Measurements from ENCODE around the gene WDR4. TPM values are rescaled to one million over a fixed set of nuclear protein-coding genes. Genes with fewer than 3 reads are reported as not detected.

WDR4 gene
- total and polyA plus RNA-seq, 9 of the 15 experiments (the other 6 are each of a cell fraction or from before 2014, with no cell fraction given): 5.4 to 95.4 (median 32.1) TPM

DNA sequence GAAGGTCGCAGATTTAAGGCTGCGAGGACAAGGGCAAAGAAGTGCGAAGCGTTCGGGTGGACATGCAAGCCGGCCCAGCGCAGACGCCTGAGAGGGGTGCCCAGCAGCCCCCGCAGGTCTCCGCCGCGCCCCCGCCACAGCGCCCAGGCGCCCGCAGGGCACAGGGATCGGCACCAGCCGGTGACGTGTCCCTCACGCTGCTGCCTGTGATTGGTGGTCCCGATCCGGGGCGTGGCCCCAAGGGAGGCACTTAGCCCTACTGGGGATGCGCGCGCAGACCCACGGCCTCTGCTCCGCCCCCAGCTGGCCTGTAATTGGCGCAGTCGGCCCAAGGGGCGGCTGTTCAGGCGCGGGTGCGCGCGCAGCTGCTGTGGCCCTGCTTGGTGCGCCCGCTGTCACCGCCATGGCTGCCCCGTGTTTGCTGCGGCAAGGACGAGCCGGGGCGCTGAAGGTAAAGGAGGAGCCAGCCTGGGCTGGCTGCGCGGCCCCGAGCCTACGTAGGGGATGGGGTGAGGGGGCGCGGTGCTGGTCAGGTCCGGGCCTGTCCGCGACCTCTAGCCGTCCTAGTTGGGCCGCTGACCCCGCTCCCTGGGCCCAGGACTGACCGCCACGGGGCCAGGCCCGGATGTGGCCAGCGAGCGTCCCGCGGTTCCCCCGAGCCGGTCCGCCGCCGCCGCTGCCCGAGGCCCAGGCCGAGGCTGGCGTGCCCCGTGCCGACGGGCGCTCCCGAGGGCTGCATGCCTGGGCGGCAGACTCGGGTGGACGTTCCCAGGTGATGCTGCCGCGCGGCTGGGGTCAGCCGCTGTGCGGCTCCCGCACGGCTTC is 13.8 kb upstream of the WDR4 start, which contains the start of gene NDUFV3 (continued):
- TF ChIP-seq HMG20A (CRISPR knock-in tag; conservative IDR thresholded peaks at IDR 0.05): no peak
- no peak for TF ChIP-seq NR2F6 (CRISPR knock-in tag; IDR thresholded peaks at IDR 0.05)
- peak; percentile 92 for TF ChIP-seq CREB1 (IDR thresholded peaks at IDR 0.05)
- TF ChIP-seq CREB1 (CRISPR knock-in tag; IDR thresholded peaks at IDR 0.05): peak; percentile 92
- TF ChIP-seq ZNF445 (CRISPR knock-in tag; IDR thresholded peaks at IDR 0.05; ENCODE audit: low read depth): no peak
- TF ChIP-seq TAF7 (tag; IDR thresholded peaks at IDR 0.05): peak; percentile 92
- TF ChIP-seq KAT7 (CRISPR knock-in tag; IDR thresholded peaks at IDR 0.05; ENCODE audit: borderline replicate concordance): peak; percentile 88
- no peak for TF ChIP-seq NCOA4 (IDR thresholded peaks at IDR 0.05; ENCODE audit: partially characterized antibody)
- no peak for TF ChIP-seq TEAD2 (tag; IDR thresholded peaks at IDR 0.05)
- TF ChIP-seq ZKSCAN8 (CRISPR knock-in tag; IDR thresholded peaks at IDR 0.05): no peak
- TF ChIP-seq MCM7 (IDR thresholded peaks at IDR 0.05): no peak
- TF ChIP-seq USF1 (CRISPR knock-in tag; IDR thresholded peaks at IDR 0.05): peak; percentile 61
- TF ChIP-seq, protein P1, sequence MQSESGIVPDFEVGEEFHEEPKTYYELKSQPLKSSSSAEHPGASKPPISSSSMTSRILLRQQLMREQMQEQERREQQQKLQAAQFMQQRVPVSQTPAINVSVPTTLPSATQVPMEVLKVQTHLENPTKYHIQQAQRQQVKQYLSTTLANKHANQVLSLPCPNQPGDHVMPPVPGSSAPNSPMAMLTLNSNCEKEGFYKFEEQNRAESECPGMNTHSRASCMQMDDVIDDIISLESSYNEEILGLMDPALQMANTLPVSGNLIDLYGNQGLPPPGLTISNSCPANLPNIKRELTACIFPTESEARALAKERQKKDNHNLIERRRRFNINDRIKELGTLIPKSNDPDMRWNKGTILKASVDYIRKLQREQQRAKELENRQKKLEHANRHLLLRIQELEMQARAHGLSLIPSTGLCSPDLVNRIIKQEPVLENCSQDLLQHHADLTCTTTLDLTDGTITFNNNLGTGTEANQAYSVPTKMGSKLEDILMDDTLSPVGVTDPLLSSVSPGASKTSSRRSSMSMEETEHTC (IDR thresholded peaks at IDR 0.05): no peak; the same call in 1 of the 2 replicates
- peak; percentile 70 to 77 for TF ChIP-seq MAZ (CRISPR knock-in tag; conservative IDR thresholded peaks at IDR 0.05 in 1 of 2, IDR thresholded peaks at IDR 0.05 in 1 of 2)
- peak; percentile 41 for TF ChIP-seq PBX2 (CRISPR knock-in tag; IDR thresholded peaks at IDR 0.05; ENCODE audit: low read depth)
- TF ChIP-seq PBX2 (tag; conservative IDR thresholded peaks at IDR 0.05; ENCODE audit: low read depth): no peak
- TF ChIP-seq BCOR (IDR thresholded peaks at IDR 0.05): no peak
- TF ChIP-seq ZNF197 (CRISPR knock-in tag; IDR thresholded peaks at IDR 0.05; ENCODE audit: low read depth): no peak
- TF ChIP-seq, protein P2, sequence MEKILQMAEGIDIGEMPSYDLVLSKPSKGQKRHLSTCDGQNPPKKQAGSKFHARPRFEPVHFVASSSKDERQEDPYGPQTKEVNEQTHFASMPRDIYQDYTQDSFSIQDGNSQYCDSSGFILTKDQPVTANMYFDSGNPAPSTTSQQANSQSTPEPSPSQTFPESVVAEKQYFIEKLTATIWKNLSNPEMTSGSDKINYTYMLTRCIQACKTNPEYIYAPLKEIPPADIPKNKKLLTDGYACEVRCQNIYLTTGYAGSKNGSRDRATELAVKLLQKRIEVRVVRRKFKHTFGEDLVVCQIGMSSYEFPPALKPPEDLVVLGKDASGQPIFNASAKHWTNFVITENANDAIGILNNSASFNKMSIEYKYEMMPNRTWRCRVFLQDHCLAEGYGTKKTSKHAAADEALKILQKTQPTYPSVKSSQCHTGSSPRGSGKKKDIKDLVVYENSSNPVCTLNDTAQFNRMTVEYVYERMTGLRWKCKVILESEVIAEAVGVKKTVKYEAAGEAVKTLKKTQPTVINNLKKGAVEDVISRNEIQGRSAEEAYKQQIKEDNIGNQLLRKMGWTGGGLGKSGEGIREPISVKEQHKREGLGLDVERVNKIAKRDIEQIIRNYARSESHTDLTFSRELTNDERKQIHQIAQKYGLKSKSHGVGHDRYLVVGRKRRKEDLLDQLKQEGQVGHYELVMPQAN (IDR thresholded peaks at IDR 0.05; ENCODE audit: borderline replicate concordance): peak; percentile 69; the same call in 1 of the 2 replicates
- TF ChIP-seq SIN3A (IDR thresholded peaks at IDR 0.05; ENCODE audit: borderline replicate concordance in 2 of 2, control insufficient read depth in 1 of 2, low read depth in 2 of 2, low read length in 2 of 2): peak; percentile 56 to 67; a peak in 3 of 4 replicates
- TF ChIP-seq PHB2 (IDR thresholded peaks at IDR 0.05; ENCODE audit: low read depth): no peak
